SJSA1 (cell line): Measurements from ENCODE around the gene CLCC1. TPM values are rescaled to one million over a fixed set of nuclear protein-coding genes. Genes with fewer than 3 reads are reported as not detected.
"Not testable (repeated sequence)": the region's sequence is repeated elsewhere in the genome, so short reads cannot be mapped to it uniquely, and the experiment has no call there.

ENCODE experiments used
- DNase-seq, 2 experiments: peaks; one replicate each; pipeline ENCODE4 v3.0.0-alpha.2; 2015 to 2020; ENCODE audit warnings: low spot score in 2 of 2, low read depth in 1 of 2
- H3K27ac ChIP-seq: fragments of 250-450 bp; sonication (Bioruptor Pico); 2 replicates; pipeline ENCODE4 v1.5.1; 2020; ENCODE audit warnings: mild to moderate bottlenecking, moderate library complexity
- H3K27me3 ChIP-seq: fragments of 250-450 bp; sonication (Bioruptor Pico); replicated peaks from 2 replicates; pipeline ENCODE4 v1.5.1; 2020; ENCODE audit warnings: mild to moderate bottlenecking, moderate library complexity
- H3K36me3 ChIP-seq: fragments of 250-450 bp; sonication (Bioruptor Pico); 2 replicates; pipeline ENCODE4 v1.5.1; 2020; ENCODE audit warnings: mild to moderate bottlenecking
- H3K4me1 ChIP-seq: fragments of 250-450 bp; sonication (Bioruptor Pico); replicated peaks from 2 replicates; pipeline ENCODE4 v1.6.1; 2021; ENCODE audit warnings: mild to moderate bottlenecking
- H3K4me3 ChIP-seq: fragments of 250-450 bp; sonication (Bioruptor Pico); 2 replicates; pipeline ENCODE4 v1.5.1; 2020; ENCODE audit warnings: mild to moderate bottlenecking
- H3K9me3 ChIP-seq: fragments of 250-450 bp; sonication (Bioruptor Pico); replicated peaks from 2 replicates; pipeline ENCODE4 v1.5.1; 2020; ENCODE audit warnings: mild to moderate bottlenecking
- total RNA-seq: library from RNA; depleted of rRNA; stranded (reverse); fragments of >200 nt; shearing (Covaris generic); gene quantifications from 2 replicates; pipeline ENCODE4 v1.2.3, GENCODE V29; 2014; rRNA removed

Gene CLCC1
- total RNA-seq, 1 experiment from 2014 or later: 66.4 TPM

- H3K36me3 ChIP-seq: peaks cover 31% of the 10 kb centered on the region
- H3K27ac ChIP-seq: no peak overlapping the region
- H3K4me3 ChIP-seq: no peak overlapping the region
- no peak for DNase-seq
- no peaks in the 10 kb centered on the region for H3K9me3 ChIP-seq
- no peaks in the 10 kb centered on the region; the same call in 1 of the 2 replicates for H3K4me1 ChIP-seq
- H3K27me3 ChIP-seq: no peaks in the 10 kb centered on the region
Observed at GRCh38 chr1:108953452-108953851, 9.8 kb downstream of the CLCC1 start.

- Histone ChIP-seq H3K36me3 (peaks cover 32% of the 10 kb centered on the region), H3K4me3 (no peak overlapping the region), H3K27ac (no peak overlapping the region), H3K9me3 (no peaks in the 10 kb centered on the region), H3K4me1 (peaks cover 6% of the 10 kb centered on the region; the same call in 1 of the 2 replicates), H3K27me3 (no peaks in the 10 kb centered on the region)
- DNase-seq: no peak
Observed at GRCh38 chr1:108951242-108951641, 12.0 kb downstream of the CLCC1 start.

GRCh38 chr1:108949044-108949443, 14.2 kb downstream of the CLCC1 start:
- no peaks in the 10 kb centered on the region for H3K9me3 ChIP-seq
- no peaks in the 10 kb centered on the region for H3K27me3 ChIP-seq
- no peak overlapping the region for H3K27ac ChIP-seq
- peaks cover 6% of the 10 kb centered on the region; the same call in 1 of the 2 replicates for H3K4me1 ChIP-seq
- no peak overlapping the region for H3K4me3 ChIP-seq
- no peak for DNase-seq
- H3K36me3 ChIP-seq: peaks cover 26% of the 10 kb centered on the region

- Histone ChIP-seq H3K9me3 (no peaks in the 10 kb centered on the region), H3K27me3 (no peaks in the 10 kb centered on the region), H3K27ac (no peak overlapping the region), H3K4me1 (peaks cover 6% of the 10 kb centered on the region; the same call in 1 of the 2 replicates), H3K4me3 (no peak overlapping the region), H3K36me3 (peaks cover 33% of the 10 kb centered on the region)
- no peak for DNase-seq
Observed at GRCh38 chr1:108947871-108948525, 15.3 kb downstream of the CLCC1 start.

- no peak overlapping the region for H3K27ac ChIP-seq
- H3K27me3 ChIP-seq: no peaks in the 10 kb centered on the region
- no peak overlapping the region for H3K4me3 ChIP-seq
- no peaks in the 10 kb centered on the region for H3K9me3 ChIP-seq
- DNase-seq: no peak
- peaks cover 80% of the 10 kb centered on the region for H3K36me3 ChIP-seq
- no peaks in the 10 kb centered on the region for H3K4me1 ChIP-seq
Observed at GRCh38 chr1:108936170-108936569, 27.1 kb downstream of the CLCC1 start.

GRCh38 chr1:108933944-108934343, 29.3 kb downstream of the CLCC1 start:
- no peak for DNase-seq
- peaks cover 90% of the 10 kb centered on the region for H3K36me3 ChIP-seq
- no peaks in the 10 kb centered on the region for H3K9me3 ChIP-seq
- H3K27ac ChIP-seq: no peak overlapping the region
- H3K4me3 ChIP-seq: no peak overlapping the region
- H3K27me3 ChIP-seq: no peaks in the 10 kb centered on the region
- no peaks in the 10 kb centered on the region for H3K4me1 ChIP-seq

GRCh38 chr1:108927565-108927964, 35.7 kb downstream of the CLCC1 start:
- not testable (repeated sequence) for H3K4me3 ChIP-seq, H3K27me3 ChIP-seq, H3K9me3 ChIP-seq, H3K4me1 ChIP-seq, DNase-seq, H3K27ac ChIP-seq
- H3K36me3 ChIP-seq: peaks cover 89% of the 10 kb centered on the region

- Histone ChIP-seq H3K9me3 (no peaks in the 10 kb centered on the region), H3K27ac (no peak overlapping the region), H3K4me3 (no peak overlapping the region), H3K36me3 (peaks cover 76% of the 10 kb centered on the region), H3K27me3 (no peaks in the 10 kb centered on the region), H3K4me1 (no peaks in the 10 kb centered on the region)
- no peak for DNase-seq
Observed at GRCh38 chr1:108925920-108926319, 37.4 kb downstream of the CLCC1 start.

GRCh38 chr1:108916788-108917187, 46.5 kb downstream of the CLCC1 start:
- H3K4me1 ChIP-seq: no peaks in the 10 kb centered on the region
- no peaks in the 10 kb centered on the region for H3K27me3 ChIP-seq
- no peak for DNase-seq
- no peaks in the 10 kb centered on the region for H3K9me3 ChIP-seq
- H3K4me3 ChIP-seq: no peak overlapping the region
- no peak overlapping the region for H3K27ac ChIP-seq
- peaks cover 23% of the 10 kb centered on the region for H3K36me3 ChIP-seq

Other genes with a start within 250 kb of the CLCC1 start
- gene STXBP3, start 216.8 kb downstream of the CLCC1 start, total RNA-seq: 48.5 and 56.8 TPM in 2 replicates
- 0.21 TPM in 1 of 2 replicates, not detected in the other for gene AKNAD1, start 106.4 kb downstream of the CLCC1 start, total RNA-seq
- 51.8 and 71.9 TPM in 2 replicates for gene GPSM2, start 86.5 kb downstream of the CLCC1 start, total RNA-seq
- 20.0 and 20.9 TPM in 2 replicates for gene WDR47, start 78.6 kb upstream of the CLCC1 start, total RNA-seq
- 96.5 and 137 TPM in 2 replicates for gene TAF13, start 112.5 kb upstream of the CLCC1 start, total RNA-seq
- 18.7 and 36.3 TPM in 2 replicates for gene TMEM167B, start 127.3 kb upstream of the CLCC1 start, total RNA-seq
- gene ELAPOR1, start 150.6 kb upstream of the CLCC1 start, total RNA-seq: 0.63 and 1.2 TPM in 2 replicates